Choroid plexus epithelial cell (primary cell): Measurements from ENCODE around the gene SAMD14.
A peak's percentile ranks its signal among the peaks of the same experiment; 100 is the strongest.

Source experiments
- DNase-seq: peaks from one replicate; pipeline ENCODE4 v3.0.0-alpha.2; 2010; ENCODE audit warnings: low read depth
- H3K4me3 ChIP-seq: 2 replicates; pipeline ENCODE4 v1.5.1; 2011; ENCODE audit warnings: low read depth, mild to moderate bottlenecking, control low read depth, low read length, moderate library complexity
- TF ChIP-seq, protein P1 (sequence below): conservative IDR thresholded peaks from 2 replicates; pipeline ENCODE4 v1.5.1; 2011; ENCODE audit warnings: low read depth, mild to moderate bottlenecking, control low read depth, inconsistent platforms, low read length, moderate library complexity

Gene SAMD14

DNA sequence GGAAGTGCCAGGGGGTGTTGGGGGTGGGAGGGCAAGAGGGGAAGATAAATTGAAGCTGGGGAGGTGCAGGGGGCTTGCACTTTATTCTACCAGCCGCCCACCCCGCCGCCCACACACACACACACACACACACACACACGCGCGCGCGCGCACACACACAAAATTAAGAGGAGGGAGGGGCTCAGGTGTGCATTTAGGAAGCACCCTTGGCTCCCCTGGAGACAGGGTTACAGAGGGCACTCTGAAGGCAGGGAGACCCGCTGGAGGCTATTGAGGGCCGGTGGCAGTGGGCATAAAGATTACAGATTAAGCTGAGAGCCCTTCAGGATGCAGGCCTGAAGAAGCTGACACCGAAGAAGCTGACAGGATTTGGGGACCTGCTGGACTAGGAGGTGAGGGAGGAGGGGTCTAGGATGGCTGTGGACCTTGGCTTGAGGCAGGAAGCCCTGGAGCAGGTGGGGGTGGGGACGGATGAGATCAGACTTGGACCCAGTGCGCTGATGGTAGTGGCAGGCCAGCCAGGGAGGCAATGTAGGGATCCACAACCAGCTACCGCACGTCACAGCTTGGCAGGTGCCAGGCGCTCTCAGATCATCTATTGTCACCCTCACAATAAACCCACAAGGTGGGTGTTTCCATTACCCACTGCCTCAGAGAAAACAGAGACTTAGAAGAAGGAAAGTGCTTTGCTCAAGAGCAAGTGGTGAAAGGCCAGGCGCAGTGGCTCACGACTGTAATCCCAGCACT, 772 bp upstream of the SAMD14 start:
- TF ChIP-seq, protein P1, sequence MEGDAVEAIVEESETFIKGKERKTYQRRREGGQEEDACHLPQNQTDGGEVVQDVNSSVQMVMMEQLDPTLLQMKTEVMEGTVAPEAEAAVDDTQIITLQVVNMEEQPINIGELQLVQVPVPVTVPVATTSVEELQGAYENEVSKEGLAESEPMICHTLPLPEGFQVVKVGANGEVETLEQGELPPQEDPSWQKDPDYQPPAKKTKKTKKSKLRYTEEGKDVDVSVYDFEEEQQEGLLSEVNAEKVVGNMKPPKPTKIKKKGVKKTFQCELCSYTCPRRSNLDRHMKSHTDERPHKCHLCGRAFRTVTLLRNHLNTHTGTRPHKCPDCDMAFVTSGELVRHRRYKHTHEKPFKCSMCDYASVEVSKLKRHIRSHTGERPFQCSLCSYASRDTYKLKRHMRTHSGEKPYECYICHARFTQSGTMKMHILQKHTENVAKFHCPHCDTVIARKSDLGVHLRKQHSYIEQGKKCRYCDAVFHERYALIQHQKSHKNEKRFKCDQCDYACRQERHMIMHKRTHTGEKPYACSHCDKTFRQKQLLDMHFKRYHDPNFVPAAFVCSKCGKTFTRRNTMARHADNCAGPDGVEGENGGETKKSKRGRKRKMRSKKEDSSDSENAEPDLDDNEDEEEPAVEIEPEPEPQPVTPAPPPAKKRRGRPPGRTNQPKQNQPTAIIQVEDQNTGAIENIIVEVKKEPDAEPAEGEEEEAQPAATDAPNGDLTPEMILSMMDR = no peak
- peak overlapping the region; percentile 57 for H3K4me3 ChIP-seq
- no peak for DNase-seq

DNA sequence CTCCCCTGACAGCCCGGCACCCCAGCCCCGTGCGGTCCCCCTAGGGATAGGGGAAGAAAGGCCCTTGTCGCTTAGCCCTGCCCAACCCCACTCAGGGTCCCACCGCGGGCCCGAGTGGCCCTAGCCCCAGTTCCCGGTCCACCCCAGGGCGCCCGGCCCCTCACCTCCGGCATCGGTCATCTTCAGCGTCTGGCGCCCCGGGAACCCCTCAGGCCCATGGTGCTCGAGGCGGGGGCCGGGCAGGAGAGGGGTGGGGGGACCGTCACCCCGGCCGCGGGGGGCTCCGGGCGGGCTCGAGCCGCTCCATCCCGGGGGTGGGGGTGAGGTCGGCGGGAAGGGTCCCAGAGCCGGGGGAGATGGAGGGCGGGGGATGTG, 620 bp downstream of the SAMD14 start:
- peak overlapping the region; percentile 57 for H3K4me3 ChIP-seq
- TF ChIP-seq, protein P1 = no peak
- DNase-seq = no peak

DNA sequence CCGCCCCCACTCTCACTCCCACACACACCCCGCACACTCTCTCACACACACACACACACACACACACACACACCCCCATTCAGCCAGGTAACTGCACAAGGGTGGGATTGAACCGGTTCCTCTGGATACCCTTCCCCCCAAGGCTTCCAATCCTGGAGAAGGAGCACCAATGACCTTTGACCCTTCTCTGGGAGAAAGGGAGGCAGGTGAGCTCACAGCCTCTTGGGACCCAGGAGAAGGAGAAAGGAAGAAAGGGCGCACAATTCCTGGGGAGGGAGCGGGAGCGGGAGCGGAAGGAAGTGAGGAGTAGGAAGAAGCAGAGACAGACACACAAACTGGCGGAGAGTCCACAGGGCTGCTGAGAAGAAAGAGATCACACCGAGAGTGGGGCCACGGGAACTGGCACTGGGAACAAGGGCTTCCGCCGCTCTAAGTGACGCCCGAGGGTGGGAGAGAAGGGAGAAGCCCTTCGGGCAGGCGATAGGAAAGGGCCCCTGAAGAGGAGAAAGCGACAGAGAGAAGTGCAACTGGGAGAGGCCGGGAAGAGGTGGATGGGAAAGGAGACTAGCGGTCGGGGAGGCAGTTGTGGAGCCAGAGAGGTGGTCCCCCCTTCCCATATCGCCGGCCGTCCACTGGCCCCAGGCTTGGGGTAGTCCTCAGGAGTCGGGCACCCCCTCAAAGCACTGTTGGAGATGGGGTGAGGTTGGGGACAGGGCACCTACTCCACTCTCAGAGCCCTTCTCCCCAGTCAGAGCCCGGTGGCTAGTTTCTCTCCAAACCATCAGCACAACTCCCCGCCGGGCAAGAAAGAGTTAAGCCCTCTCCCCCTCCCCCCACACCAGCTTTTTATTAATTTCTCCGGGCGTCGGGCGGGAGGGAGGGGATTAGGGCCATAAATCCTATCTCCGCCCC, 1.3 kb downstream of the SAMD14 start:
- TF ChIP-seq, protein P1 = no peak
- DNase-seq = no peak
- H3K4me3 ChIP-seq = peak overlapping the region; percentile 57

DNA sequence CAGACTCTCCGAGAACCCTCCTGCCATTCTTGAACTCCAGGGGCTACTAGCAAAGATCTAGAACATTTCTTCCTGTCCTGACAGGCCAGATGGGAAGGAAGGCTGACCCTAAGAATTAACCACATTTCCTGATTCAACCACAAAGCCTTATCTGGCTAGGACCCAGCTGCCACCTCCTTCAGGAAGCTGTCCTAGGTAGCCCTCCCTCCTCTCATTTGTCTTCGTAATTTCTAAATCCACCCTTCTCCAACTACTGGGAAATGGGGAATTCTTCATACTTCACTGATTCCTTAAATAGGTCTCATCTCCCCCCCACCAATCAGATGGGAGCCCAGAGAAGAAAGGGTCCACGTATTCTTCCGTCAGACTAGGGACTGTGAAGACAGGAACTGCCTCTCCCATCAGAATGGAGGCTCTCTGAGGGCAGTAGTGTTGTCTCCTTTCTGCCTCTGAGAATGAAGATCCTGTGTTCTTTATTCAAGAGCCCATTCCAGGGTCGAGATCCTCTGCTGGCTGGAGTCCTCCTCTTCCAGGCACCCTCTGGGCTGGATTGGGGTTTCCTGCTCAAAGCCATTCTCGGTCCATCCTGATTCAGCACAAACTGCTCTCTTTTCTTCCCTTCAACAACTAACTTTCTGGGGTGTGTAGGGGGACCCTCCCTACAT, 2.1 kb downstream of the SAMD14 start:
- no peak overlapping the region for H3K4me3 ChIP-seq
- TF ChIP-seq, protein P1 = no peak
- DNase-seq = no peak

DNA sequence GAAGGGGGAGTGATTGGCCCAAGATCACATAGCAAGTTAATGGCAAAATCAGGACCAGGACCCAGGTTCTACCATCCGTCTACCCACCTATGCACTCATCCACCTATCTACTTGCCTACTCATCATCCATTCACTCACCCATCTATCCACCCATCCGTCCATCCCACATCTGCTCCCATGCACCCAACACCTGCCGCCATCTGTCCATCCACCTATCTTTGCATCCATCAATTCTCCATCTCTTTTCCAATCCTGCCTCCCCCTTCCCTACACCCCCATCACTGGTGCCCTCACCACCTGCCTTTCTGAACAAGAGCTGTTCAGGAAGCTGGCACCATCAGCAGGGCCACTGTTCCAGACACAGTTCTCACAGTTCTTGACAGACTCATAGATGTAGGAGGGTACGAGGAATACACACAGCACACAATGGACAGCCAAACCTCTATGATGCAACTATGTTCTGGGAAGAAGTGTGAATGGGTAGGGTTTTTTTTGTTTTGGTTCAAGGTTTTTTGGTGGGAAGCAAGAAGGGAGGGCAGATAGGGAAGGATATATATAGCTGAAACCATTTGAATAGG, 4.5 kb downstream of the SAMD14 start:
- DNase-seq = no peak
- no peak overlapping the region for H3K4me3 ChIP-seq
- TF ChIP-seq, protein P1 = no peak

DNA sequence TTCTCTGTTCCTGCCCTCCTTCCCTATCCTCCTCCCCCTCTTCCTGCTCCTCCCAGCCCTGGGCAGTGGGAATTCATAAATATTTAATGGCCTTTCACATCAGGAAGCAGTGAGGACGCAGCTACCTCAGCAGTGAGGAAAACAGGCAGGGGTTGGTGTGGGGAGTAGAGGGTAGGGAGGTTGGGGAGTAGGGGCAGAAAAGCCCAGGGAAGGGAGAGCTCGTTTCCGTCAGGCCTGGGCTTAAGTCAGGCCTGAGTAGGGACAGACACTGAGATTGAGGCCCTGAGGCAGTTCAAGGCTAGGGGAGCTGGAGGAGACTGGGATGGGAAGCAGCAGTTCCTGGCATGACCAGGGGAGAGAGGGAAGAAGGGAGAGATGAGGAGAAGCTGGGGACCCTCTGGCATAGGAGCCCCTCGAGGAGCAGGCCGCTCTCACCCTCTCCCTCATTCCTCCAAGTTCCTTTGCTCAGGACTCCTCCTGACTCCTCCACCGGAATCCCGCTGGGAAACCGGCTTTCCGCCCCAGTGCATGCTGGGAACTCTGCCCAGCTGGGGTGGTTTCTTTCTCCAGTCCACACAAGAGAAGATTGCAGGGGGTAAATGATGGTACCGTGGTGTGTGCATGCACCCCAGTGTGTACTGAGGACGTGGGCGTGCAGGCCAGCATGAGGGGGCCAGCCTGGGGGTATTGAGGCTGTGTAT, 6.2 kb downstream of the SAMD14 start:
- DNase-seq = peak; percentile 53
- TF ChIP-seq, protein P1 = no peak
- no peak overlapping the region for H3K4me3 ChIP-seq
